ENCODE data around the gene PHF8.

GRCh38 chrX:54049801-54050200, 5.5 kb upstream of the PHF8 start:
- TF ChIP-seq CTCF (conservative IDR thresholded peaks at IDR 0.05 in 1 of 2, IDR thresholded peaks at IDR 0.05 in 1 of 2; ENCODE audit: extremely low read depth in 1 of 2, insufficient read depth in 1 of 2, low read depth in 1 of 2, low read length in 2 of 2) (no peak), EZH2 (IDR thresholded peaks at IDR 0.05; ENCODE audit: borderline replicate concordance, low read length) (no peak)
